Measurements from ENCODE around the gene TNPO2. TPM values are rescaled to one million over a fixed set of nuclear protein-coding genes. Genes with fewer than 3 reads are reported as not detected.

Gene TNPO2
- total and polyA plus RNA-seq, 2 of the 13 experiments (the other 11 are each of a cell fraction or from before 2014, with no cell fraction given), result 31.7 to 61.0 TPM

DNA sequence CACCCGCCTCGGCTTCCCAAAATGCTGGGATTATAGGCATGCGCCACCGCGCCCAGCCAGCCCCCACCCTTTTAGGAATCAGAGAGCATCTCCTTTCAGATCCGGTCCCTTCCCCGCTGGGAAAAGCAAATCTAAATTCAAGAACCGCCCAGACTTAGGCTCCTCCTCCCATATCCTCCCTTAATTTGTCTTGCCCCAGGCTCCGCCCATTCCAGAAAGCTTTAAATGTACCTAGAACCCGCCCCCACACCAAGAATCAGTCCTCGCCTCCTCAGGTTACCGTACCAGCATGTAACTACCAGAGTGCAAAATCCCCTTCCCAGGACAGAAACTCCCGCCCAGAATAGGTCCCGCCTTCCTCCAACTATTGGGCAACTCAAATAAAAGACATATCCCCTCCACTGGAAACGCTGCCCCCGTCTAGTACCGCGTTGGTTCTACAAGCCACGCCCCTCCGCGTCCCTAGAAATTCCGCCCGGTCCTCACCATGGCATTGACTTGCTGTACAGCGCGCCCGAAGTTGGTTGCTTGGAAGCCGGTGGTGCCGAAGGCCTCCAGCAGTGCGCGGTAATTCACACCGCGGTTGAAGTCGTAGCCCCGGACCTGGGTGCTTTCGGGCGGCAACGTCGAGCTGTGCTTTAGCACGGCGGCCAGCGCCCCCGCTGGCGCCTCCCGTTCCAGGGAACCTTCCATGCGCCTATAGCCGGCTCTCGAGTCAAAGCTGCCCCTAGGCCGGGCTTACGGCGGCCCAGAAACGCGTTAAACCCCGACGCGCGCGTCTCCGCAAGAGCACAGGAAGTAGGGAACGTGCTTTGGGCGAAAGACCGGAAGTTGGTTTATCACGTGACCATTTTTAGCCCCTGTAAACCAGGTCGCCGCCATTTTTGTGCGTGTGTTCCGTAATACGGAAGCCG lies 42.4 kb downstream of the TNPO2 start, which contains the start of gene DHPS (continued):
- no peak for TF ChIP-seq TBX3 (IDR thresholded peaks at IDR 0.05; ENCODE audit: borderline replicate concordance)
- peak; percentile 62; the same call in 1 of the 2 replicates for TF ChIP-seq SALL2 (CRISPR knock-in tag; IDR thresholded peaks at IDR 0.05)
- TF ChIP-seq RAD51 (IDR thresholded peaks at IDR 0.05; ENCODE audit: borderline replicate concordance), result peak; percentile 98
- TF ChIP-seq SRF (IDR thresholded peaks at IDR 0.05; ENCODE audit: low read depth, low read length), result peak; percentile 58; the same call in 1 of the 2 replicates
- no peak for TF ChIP-seq SCMH1 (CRISPR knock-in tag; IDR thresholded peaks at IDR 0.05; ENCODE audit: borderline replicate concordance)
- peak; percentile 31; the same call in 1 of the 2 replicates for TF ChIP-seq GTF2F1 (IDR thresholded peaks at IDR 0.05; ENCODE audit: low read length)
- no peak for TF ChIP-seq DMTF1 (CRISPR knock-in tag; IDR thresholded peaks at IDR 0.05)
- TF ChIP-seq ZNF501 (CRISPR knock-in tag; IDR thresholded peaks at IDR 0.05), result peak; percentile 91
- TF ChIP-seq THAP11 (CRISPR knock-in tag; IDR thresholded peaks at IDR 0.05), result peak; percentile 86
- TF ChIP-seq BORCS8-MEF2B (CRISPR knock-in tag; IDR thresholded peaks at IDR 0.05), result peak; percentile 52
- TF ChIP-seq, protein P1, sequence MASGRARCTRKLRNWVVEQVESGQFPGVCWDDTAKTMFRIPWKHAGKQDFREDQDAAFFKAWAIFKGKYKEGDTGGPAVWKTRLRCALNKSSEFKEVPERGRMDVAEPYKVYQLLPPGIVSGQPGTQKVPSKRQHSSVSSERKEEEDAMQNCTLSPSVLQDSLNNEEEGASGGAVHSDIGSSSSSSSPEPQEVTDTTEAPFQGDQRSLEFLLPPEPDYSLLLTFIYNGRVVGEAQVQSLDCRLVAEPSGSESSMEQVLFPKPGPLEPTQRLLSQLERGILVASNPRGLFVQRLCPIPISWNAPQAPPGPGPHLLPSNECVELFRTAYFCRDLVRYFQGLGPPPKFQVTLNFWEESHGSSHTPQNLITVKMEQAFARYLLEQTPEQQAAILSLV (CRISPR knock-in tag; IDR thresholded peaks at IDR 0.05; ENCODE audit: borderline replicate concordance), result peak; percentile 63; the same call in 1 of the 2 replicates
- peak; percentile 62 for TF ChIP-seq RXRA (CRISPR knock-in tag; IDR thresholded peaks at IDR 0.05)
- TF ChIP-seq NFATC3 (CRISPR knock-in tag; IDR thresholded peaks at IDR 0.05), result peak; percentile 37; the same call in 1 of the 2 replicates
- TF ChIP-seq, protein P2, sequence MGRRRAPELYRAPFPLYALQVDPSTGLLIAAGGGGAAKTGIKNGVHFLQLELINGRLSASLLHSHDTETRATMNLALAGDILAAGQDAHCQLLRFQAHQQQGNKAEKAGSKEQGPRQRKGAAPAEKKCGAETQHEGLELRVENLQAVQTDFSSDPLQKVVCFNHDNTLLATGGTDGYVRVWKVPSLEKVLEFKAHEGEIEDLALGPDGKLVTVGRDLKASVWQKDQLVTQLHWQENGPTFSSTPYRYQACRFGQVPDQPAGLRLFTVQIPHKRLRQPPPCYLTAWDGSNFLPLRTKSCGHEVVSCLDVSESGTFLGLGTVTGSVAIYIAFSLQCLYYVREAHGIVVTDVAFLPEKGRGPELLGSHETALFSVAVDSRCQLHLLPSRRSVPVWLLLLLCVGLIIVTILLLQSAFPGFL (CRISPR knock-in tag; IDR thresholded peaks at IDR 0.05), result no peak
- TF ChIP-seq, protein P3, sequence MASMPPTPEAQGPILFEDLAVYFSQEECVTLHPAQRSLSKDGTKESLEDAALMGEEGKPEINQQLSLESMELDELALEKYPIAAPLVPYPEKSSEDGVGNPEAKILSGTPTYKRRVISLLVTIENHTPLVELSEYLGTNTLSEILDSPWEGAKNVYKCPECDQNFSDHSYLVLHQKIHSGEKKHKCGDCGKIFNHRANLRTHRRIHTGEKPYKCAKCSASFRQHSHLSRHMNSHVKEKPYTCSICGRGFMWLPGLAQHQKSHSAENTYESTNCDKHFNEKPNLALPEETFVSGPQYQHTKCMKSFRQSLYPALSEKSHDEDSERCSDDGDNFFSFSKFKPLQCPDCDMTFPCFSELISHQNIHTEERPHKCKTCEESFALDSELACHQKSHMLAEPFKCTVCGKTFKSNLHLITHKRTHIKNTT (CRISPR knock-in tag; IDR thresholded peaks at IDR 0.05), result no peak
- 0 out of 2 replicates have a peak, but pooled peaks have one; percentile 28 for TF ChIP-seq DNMT1 (CRISPR knock-in tag; IDR thresholded peaks at IDR 0.05)
- TF ChIP-seq HDAC1 (CRISPR knock-in tag; IDR thresholded peaks at IDR 0.05), result peak; percentile 84
- 0 out of 2 replicates have a peak, but pooled peaks have one; percentile 35 for TF ChIP-seq TBP (CRISPR knock-in tag; IDR thresholded peaks at IDR 0.05)
- TF ChIP-seq, protein P4, sequence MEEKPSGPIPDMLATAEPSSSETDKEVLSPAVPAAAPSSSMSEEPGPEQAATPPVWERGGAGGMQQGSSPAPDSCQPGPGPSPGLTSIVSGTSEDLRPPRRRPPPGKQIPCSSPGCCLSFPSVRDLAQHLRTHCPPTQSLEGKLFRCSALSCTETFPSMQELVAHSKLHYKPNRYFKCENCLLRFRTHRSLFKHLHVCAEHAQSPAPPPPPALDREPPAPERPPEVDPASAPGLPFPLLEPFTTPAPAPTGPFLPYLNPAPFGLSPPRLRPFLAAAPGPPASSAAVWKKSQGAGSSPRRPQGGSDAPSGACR (CRISPR knock-in tag; IDR thresholded peaks at IDR 0.05), result peak; percentile 33; the same call in 1 of the 2 replicates
- TF ChIP-seq MIXL1 (CRISPR knock-in tag; IDR thresholded peaks at IDR 0.05), result 0 out of 2 replicates have a peak, but pooled peaks have one; percentile 30
- TF ChIP-seq PHF20 (CRISPR knock-in tag; IDR thresholded peaks at IDR 0.05), result peak; percentile 91
- TF ChIP-seq ZNF383 (CRISPR knock-in tag; IDR thresholded peaks at IDR 0.05; ENCODE audit: borderline replicate concordance), result no peak
- no peak for TF ChIP-seq ZNF292 (CRISPR knock-in tag; IDR thresholded peaks at IDR 0.05; ENCODE audit: borderline replicate concordance, low read depth)
